SU-DHL-6 (cell line): ENCODE data around the gene MIGA1.

Experiments
- EZH2phosphoT487 ChIP-seq: fragments of 200-600 bp; sonication (generic), shearing (Covaris generic); conservative IDR thresholded peaks from 2 replicates; pipeline ENCODE4 v1.6.1; 2018; ENCODE audit warnings: mild to moderate bottlenecking, antibody characterized with exemption, low read length, moderate library complexity, mixed read lengths
- TF ChIP-seq, protein P1 (sequence below): fragments of 200-600 bp; sonication (generic); IDR thresholded peaks from one replicate; pipeline ENCODE4 v1.5.1; 2017; ENCODE audit warnings: antibody characterized with exemption, mild to moderate bottlenecking, low read length, moderate library complexity; ENCODE audit not compliant: insufficient read depth, poor library complexity, severe bottlenecking

GRCh38 chr1:77925518-77925917 lies 146.1 kb downstream of the MIGA1 start:
- TF ChIP-seq, protein P1, sequence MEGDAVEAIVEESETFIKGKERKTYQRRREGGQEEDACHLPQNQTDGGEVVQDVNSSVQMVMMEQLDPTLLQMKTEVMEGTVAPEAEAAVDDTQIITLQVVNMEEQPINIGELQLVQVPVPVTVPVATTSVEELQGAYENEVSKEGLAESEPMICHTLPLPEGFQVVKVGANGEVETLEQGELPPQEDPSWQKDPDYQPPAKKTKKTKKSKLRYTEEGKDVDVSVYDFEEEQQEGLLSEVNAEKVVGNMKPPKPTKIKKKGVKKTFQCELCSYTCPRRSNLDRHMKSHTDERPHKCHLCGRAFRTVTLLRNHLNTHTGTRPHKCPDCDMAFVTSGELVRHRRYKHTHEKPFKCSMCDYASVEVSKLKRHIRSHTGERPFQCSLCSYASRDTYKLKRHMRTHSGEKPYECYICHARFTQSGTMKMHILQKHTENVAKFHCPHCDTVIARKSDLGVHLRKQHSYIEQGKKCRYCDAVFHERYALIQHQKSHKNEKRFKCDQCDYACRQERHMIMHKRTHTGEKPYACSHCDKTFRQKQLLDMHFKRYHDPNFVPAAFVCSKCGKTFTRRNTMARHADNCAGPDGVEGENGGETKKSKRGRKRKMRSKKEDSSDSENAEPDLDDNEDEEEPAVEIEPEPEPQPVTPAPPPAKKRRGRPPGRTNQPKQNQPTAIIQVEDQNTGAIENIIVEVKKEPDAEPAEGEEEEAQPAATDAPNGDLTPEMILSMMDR = no peak
- TF ChIP-seq EZH2phosphoT487 = no peak
